ENCODE results near the gene RPL11.

Gene RPL11

GRCh38 chr1:23660671-23661070 is 30.9 kb upstream of the RPL11 start:
- H3K4me3 ChIP-seq (ENCODE audit: low read depth, low read length), result no peak overlapping the region
- DNase-seq (ENCODE audit: low read depth), result no peak
- TF ChIP-seq CTCF (IDR thresholded peaks at IDR 0.05; ENCODE audit: low read depth, low read length) (no peak), MYC (IDR thresholded peaks at IDR 0.05; ENCODE audit: low read depth, low read length) (no peak), POLR2A (IDR thresholded peaks at IDR 0.05; ENCODE audit: extremely low read depth, insufficient read length) (no peak), MAX (IDR thresholded peaks at IDR 0.05; ENCODE audit: low read depth, low read length) (no peak)

GRCh38 chr1:23661887-23662286 is 29.7 kb upstream of the RPL11 start:
- no peak for TF ChIP-seq CTCF (IDR thresholded peaks at IDR 0.05; ENCODE audit: low read depth, low read length)
- no peak for TF ChIP-seq POLR2A (IDR thresholded peaks at IDR 0.05; ENCODE audit: extremely low read depth, insufficient read length)
- TF ChIP-seq MYC (IDR thresholded peaks at IDR 0.05; ENCODE audit: low read depth, low read length), result no peak
- no peak for TF ChIP-seq MAX (IDR thresholded peaks at IDR 0.05; ENCODE audit: low read depth, low read length)
- DNase-seq (ENCODE audit: low read depth), result no peak
- H3K4me3 ChIP-seq (ENCODE audit: low read depth, low read length), result no peak overlapping the region

GRCh38 chr1:23664837-23665795 is 26.5 kb upstream of the RPL11 start:
- H3K4me3 ChIP-seq (ENCODE audit: low read depth, low read length), result no peak overlapping the region
- TF ChIP-seq CTCF (IDR thresholded peaks at IDR 0.05; ENCODE audit: low read depth, low read length) (peak; percentile 28), MAX (IDR thresholded peaks at IDR 0.05; ENCODE audit: low read depth, low read length) (no peak), POLR2A (IDR thresholded peaks at IDR 0.05; ENCODE audit: extremely low read depth, insufficient read length) (no peak)
- peak; percentile 51 for DNase-seq (ENCODE audit: low read depth)

GRCh38 chr1:23667411-23667810 is 24.2 kb upstream of the RPL11 start:
- TF ChIP-seq MYC (IDR thresholded peaks at IDR 0.05; ENCODE audit: low read depth, low read length) (no peak), POLR2A (IDR thresholded peaks at IDR 0.05; ENCODE audit: extremely low read depth, insufficient read length) (no peak), CTCF (IDR thresholded peaks at IDR 0.05; ENCODE audit: low read depth, low read length) (no peak), MAX (IDR thresholded peaks at IDR 0.05; ENCODE audit: low read depth, low read length) (no peak)
- H3K4me3 ChIP-seq (ENCODE audit: low read depth, low read length), result no peak overlapping the region
- DNase-seq (ENCODE audit: low read depth), result no peak

- TF ChIP-seq MYC (IDR thresholded peaks at IDR 0.05; ENCODE audit: low read depth, low read length) (no peak), POLR2A (IDR thresholded peaks at IDR 0.05; ENCODE audit: extremely low read depth, insufficient read length) (no peak), MAX (IDR thresholded peaks at IDR 0.05; ENCODE audit: low read depth, low read length) (no peak), CTCF (IDR thresholded peaks at IDR 0.05; ENCODE audit: low read depth, low read length) (no peak)
- DNase-seq (ENCODE audit: low read depth), result no peak
Measured at GRCh38 chr1:23670709-23671108, 20.9 kb upstream of the RPL11 start.

More at GRCh38 chr1:23670709-23671108, 20.9 kb upstream of the RPL11 start:
- H3K4me3 ChIP-seq (ENCODE audit: low read depth, low read length), result no peak overlapping the region

Data from NB4 (cell line).